GM06990 (cell line): ENCODE results near the gene WSB2.

ENCODE experiments used
- DNase-seq: peaks from one replicate; pipeline ENCODE4 v3.0.0-alpha.2; 2011; ENCODE audit not compliant: insufficient read length; ENCODE audit errors: extremely low read depth
- H3K27me3 ChIP-seq: replicated peaks from 2 replicates; pipeline ENCODE4 v1.6.0; 2011; ENCODE audit warnings: low read length; ENCODE audit not compliant: control insufficient read depth, insufficient read depth
- H3K36me3 ChIP-seq: 2 replicates; pipeline ENCODE4 v1.5.1; 2011; ENCODE audit warnings: low read length; ENCODE audit not compliant: control insufficient read depth, insufficient read depth
- H3K4me3 ChIP-seq: replicated peaks from 2 replicates; pipeline ENCODE4 v1.5.1; 2011; ENCODE audit warnings: low read depth, mild to moderate bottlenecking, control low read depth, low read length
- CTCF ChIP-seq: IDR thresholded peaks from 2 replicates; pipeline ENCODE4 v1.5.1; 2011; ENCODE audit warnings: low read length, control low read depth, mild to moderate bottlenecking, inconsistent platforms; ENCODE audit not compliant: insufficient read depth, poor library complexity, severe bottlenecking

Gene WSB2

DNA sequence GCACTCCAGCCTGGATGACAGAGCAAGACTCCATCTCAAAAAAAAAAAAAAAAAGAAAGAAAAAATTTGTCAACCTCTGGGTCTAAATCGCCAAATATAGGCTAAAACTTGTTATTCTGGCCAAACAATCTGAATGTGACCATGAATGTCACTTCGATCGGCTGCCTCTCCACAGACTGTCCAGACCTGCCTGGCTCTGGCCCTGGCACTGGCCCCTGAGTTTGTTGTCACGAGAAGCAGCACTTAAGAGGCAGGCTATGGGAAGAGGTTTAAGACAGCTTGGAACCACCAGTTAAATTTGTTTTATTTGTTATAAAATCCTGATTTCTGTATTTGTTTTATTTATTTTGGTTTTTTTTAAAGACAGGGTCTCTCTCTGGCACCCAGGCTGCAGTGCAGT, 14.5 kb downstream of the WSB2 start:
- no peak for TF ChIP-seq CTCF
- Histone ChIP-seq H3K36me3 (peaks cover 15% of the 10 kb centered on the region), H3K4me3 (no peak overlapping the region), H3K27me3 (no peaks in the 10 kb centered on the region)
- no peak for DNase-seq

GRCh38 chr12:118044577-118044976, 16.4 kb downstream of the WSB2 start:
- TF ChIP-seq CTCF = no peak
- peaks cover 18% of the 10 kb centered on the region for H3K36me3 ChIP-seq
- no peak for DNase-seq

DNA sequence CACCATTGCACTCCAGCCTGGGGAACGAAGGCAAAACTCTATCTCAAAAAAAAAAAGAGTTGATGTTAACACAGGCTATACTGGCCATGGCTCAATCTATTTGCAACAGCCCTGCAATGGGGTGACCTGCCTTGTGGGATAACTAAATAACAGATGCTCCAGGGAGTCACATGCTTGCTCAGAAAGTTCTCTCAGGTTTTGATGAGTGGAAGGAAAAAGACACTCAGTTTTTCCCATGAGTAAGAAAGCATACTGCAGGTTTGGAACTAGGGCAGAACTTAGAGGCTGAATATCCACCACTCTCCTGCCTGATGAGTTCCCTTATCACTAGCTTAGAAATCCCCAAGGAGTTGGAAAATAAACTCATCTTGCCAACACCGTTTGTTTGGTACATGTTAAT, 16.9 kb downstream of the WSB2 start:
- no peak for DNase-seq
- Histone ChIP-seq H3K27me3 (no peaks in the 10 kb centered on the region), H3K36me3 (peaks cover 18% of the 10 kb centered on the region), H3K4me3 (no peak overlapping the region)
- TF ChIP-seq CTCF = no peak

More at GRCh38 chr12:118044577-118044976, 16.4 kb downstream of the WSB2 start:
- H3K27me3 ChIP-seq = no peaks in the 10 kb centered on the region
- no peak overlapping the region for H3K4me3 ChIP-seq

DNA sequence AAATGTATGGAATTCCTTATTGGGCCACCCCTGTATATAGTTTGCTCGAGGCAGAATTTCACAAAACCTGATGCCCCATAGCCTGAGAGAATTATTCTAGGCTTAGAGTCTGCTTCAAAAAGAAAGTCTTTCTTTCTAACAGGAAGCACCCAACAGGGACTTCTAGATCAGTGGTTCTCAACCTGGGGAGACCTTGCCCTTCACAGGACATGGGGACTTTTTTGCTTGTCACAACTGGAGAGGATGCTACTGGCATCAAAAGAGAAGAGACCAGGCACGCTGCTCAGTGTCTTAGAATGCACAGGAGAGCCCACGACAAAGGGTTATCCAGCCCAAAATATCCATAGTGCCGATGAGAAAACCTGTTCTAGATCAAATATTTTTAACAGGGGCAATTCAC, 18.9 kb downstream of the WSB2 start:
- DNase-seq = no peak
- H3K36me3 ChIP-seq = peaks cover 20% of the 10 kb centered on the region
- no peaks in the 10 kb centered on the region for H3K27me3 ChIP-seq
- no peak overlapping the region for H3K4me3 ChIP-seq
- TF ChIP-seq CTCF = no peak

DNA sequence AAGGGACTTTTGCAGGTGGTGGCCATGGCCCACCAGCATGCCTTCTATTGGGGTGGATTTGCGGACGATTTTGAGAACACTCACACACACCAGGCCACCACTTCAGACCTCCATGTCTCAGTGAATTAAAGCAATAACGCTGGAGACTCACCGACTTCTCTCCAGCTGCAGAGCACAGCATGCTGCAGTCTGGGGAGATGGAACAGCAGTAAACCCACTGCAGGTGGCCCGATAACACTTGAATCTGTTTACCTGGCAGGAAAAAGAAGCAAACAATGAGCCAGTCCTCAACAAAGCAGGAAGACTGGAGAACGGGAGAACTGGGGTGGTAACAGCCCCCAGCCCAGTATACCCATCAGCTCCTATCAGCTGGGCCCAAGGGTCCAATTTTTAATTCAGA, 22.8 kb downstream of the WSB2 start:
- TF ChIP-seq CTCF = no peak
- H3K27me3 ChIP-seq = no peaks in the 10 kb centered on the region
- H3K36me3 ChIP-seq = peaks cover 30% of the 10 kb centered on the region
- no peak for DNase-seq
- no peak overlapping the region for H3K4me3 ChIP-seq

- H3K4me3 ChIP-seq = no peak overlapping the region
- no peak for TF ChIP-seq CTCF
- no peaks in the 10 kb centered on the region for H3K27me3 ChIP-seq
- H3K36me3 ChIP-seq = peaks cover 29% of the 10 kb centered on the region
- no peak for DNase-seq
These were observed 24.1 kb downstream of the WSB2 start for GRCh38 chr12:118036672-118037411.
